ENCODE results near the gene CDX1. TPM values are rescaled to one million over a fixed set of nuclear protein-coding genes. Genes with fewer than 3 reads are reported as not detected.
A peak's percentile ranks its signal among the peaks of the same experiment; 100 is the strongest.

Gene CDX1
- total and polyA plus RNA-seq, 12 donors: 0.11 to 0.32 (median 0.23) TPM; not detected in 7

- H3K27ac ChIP-seq: no peak overlapping the region
- 80 to 87% (median 86%) methylated on average over 5 to 8 of the region's 8 CpGs for WGBS, 4 donors
- DNase-seq: no peak
- no peaks in the 10 kb centered on the region for H3K9me3 ChIP-seq (replicated peaks in 1 of 3)
- no peak overlapping the region for H3K4me3 ChIP-seq
- no peak for TF ChIP-seq POLR2A (IDR thresholded peaks at IDR 0.05)
- TF ChIP-seq, protein P1, sequence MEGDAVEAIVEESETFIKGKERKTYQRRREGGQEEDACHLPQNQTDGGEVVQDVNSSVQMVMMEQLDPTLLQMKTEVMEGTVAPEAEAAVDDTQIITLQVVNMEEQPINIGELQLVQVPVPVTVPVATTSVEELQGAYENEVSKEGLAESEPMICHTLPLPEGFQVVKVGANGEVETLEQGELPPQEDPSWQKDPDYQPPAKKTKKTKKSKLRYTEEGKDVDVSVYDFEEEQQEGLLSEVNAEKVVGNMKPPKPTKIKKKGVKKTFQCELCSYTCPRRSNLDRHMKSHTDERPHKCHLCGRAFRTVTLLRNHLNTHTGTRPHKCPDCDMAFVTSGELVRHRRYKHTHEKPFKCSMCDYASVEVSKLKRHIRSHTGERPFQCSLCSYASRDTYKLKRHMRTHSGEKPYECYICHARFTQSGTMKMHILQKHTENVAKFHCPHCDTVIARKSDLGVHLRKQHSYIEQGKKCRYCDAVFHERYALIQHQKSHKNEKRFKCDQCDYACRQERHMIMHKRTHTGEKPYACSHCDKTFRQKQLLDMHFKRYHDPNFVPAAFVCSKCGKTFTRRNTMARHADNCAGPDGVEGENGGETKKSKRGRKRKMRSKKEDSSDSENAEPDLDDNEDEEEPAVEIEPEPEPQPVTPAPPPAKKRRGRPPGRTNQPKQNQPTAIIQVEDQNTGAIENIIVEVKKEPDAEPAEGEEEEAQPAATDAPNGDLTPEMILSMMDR (IDR thresholded peaks at IDR 0.05): no peak
- H3K36me3 ChIP-seq (replicated peaks in 1 of 2): peaks cover 0 to 9% of the 10 kb centered on the region in 2 donors
- H3K4me1 ChIP-seq (replicated peaks in 1 of 2): no peaks in the 10 kb centered on the region
- no peaks in the 10 kb centered on the region for H3K27me3 ChIP-seq
- intact Hi-C loops (cut with DNase I): no loop called here
These were observed 42.0 kb upstream of the CDX1 start for GRCh38 chr5:150124596-150124995.

- H3K27ac ChIP-seq: peak overlapping the region in 1 of 5 donors; percentile 44
- no peaks in the 10 kb centered on the region for H3K9me3 ChIP-seq (replicated peaks in 1 of 3)
- 89 to 100% (median 95%) methylated on average over 5 to 10 of the region's 10 CpGs for WGBS, 4 donors
- H3K36me3 ChIP-seq (replicated peaks in 1 of 2): peaks cover 0 to 9% of the 10 kb centered on the region in 2 donors
- intact Hi-C loops (cut with DNase I): no loop called here
- no peak for DNase-seq
- TF ChIP-seq, protein P1 (IDR thresholded peaks at IDR 0.05): no peak
- TF ChIP-seq POLR2A (IDR thresholded peaks at IDR 0.05): no peak
- H3K4me1 ChIP-seq (replicated peaks in 1 of 2): no peaks in the 10 kb centered on the region
- no peak overlapping the region for H3K4me3 ChIP-seq
- no peaks in the 10 kb centered on the region for H3K27me3 ChIP-seq
These were observed 41.2 kb upstream of the CDX1 start for GRCh38 chr5:150125334-150125733.

GRCh38 chr5:150126199-150126920 is 40.2 kb upstream of the CDX1 start:
- Histone ChIP-seq H3K27ac (peak overlapping the region in 1 of 5 donors; percentile 61), H3K9me3 (replicated peaks in 1 of 3) (no peaks in the 10 kb centered on the region), H3K36me3 (replicated peaks in 1 of 2) (peaks cover 0 to 9% of the 10 kb centered on the region in 2 donors), H3K27me3 (no peaks in the 10 kb centered on the region), H3K4me3 (no peak overlapping the region), H3K4me1 (replicated peaks in 1 of 2) (no peaks in the 10 kb centered on the region)
- WGBS, 4 donors: 77 to 90% (median 87%) methylated on average over 6 to 10 of the region's 10 CpGs
- DNase-seq: no peak
- TF ChIP-seq, protein P1 (IDR thresholded peaks at IDR 0.05): no peak
- TF ChIP-seq POLR2A (IDR thresholded peaks at IDR 0.05): no peak
- intact Hi-C loops (cut with DNase I): no loop called here

- TF ChIP-seq, protein P1 (IDR thresholded peaks at IDR 0.05): no peak
- no peak for TF ChIP-seq POLR2A (IDR thresholded peaks at IDR 0.05)
- H3K9me3 ChIP-seq (replicated peaks in 1 of 3): no peaks in the 10 kb centered on the region
- no peak for DNase-seq
- H3K27ac ChIP-seq: peak overlapping the region in 1 of 5 donors; percentile 61
- H3K4me1 ChIP-seq (replicated peaks in 1 of 2): no peaks in the 10 kb centered on the region
- WGBS, 4 donors: 70 to 100% (median 79%) methylated on average over 2 to 6 of the region's 6 CpGs
- intact Hi-C loops (cut with DNase I): no loop called here
- no peak overlapping the region for H3K4me3 ChIP-seq
- H3K36me3 ChIP-seq (replicated peaks in 1 of 2): peaks cover 0 to 9% of the 10 kb centered on the region in 2 donors
- H3K27me3 ChIP-seq: no peaks in the 10 kb centered on the region
These were observed 39.7 kb upstream of the CDX1 start for GRCh38 chr5:150126921-150127265.

All from adrenal gland (tissue), 12 donors.